IgD-negative memory B cell (primary cell): ENCODE measurements around the gene CXADR. TPM values are rescaled to one million over a fixed set of nuclear protein-coding genes. Genes with fewer than 3 reads are reported as not detected.

ENCODE experiments used
- H3K27ac Mint-ChIP-seq, 3 donors: one replicate each; pipeline ENCODE4 v1.8.0; 2020 to 2022; ENCODE audit warnings: mild to moderate bottlenecking in 3 of 3, mixed read lengths in 3 of 3, moderate library complexity in 1 of 3
- H3K27me3 Mint-ChIP-seq: one replicate; pipeline ENCODE4 v1.8.0; 2021; ENCODE audit warnings: mixed read lengths
- H3K36me3 Mint-ChIP-seq: one replicate; pipeline ENCODE4 v1.8.0; 2020; ENCODE audit warnings: mild to moderate bottlenecking, mixed read lengths
- H3K4me1 Mint-ChIP-seq, 3 donors: one replicate each; pipeline ENCODE4 v1.8.0; 2020 to 2022; ENCODE audit warnings: mixed read lengths in 3 of 3, mild to moderate bottlenecking in 1 of 3
- H3K4me3 Mint-ChIP-seq, 4 donors: one replicate each; pipeline ENCODE4 v1.8.0; 2020 to 2022; ENCODE audit warnings: mild to moderate bottlenecking in 4 of 4, mixed read lengths in 4 of 4, moderate library complexity in 3 of 4
- H3K9me3 Mint-ChIP-seq, 3 donors: one replicate each; pipeline ENCODE4 v1.8.0; 2020 to 2021; ENCODE audit warnings: mixed read lengths in 3 of 3, mild to moderate bottlenecking in 1 of 3
- polyA plus RNA-seq: library from polyadenylated mRNA; unstranded; fragments of 300-500 nt; fragmentation: Illumina TruSeq; gene quantifications from one replicate; pipeline ENCODE4 v1.2.3, GENCODE V29; 2021

Gene CXADR
- polyA plus RNA-seq, 1 donor from 2014 or later = not detected

GRCh38 chr21:17542371-17543011, 29.6 kb downstream of the CXADR start:
- H3K4me3 Mint-ChIP-seq = no peak overlapping the region
- H3K27ac Mint-ChIP-seq = no peak overlapping the region
- peaks cover 2% of the 10 kb centered on the region for H3K36me3 Mint-ChIP-seq
- peaks cover 0 to 3% (median 2%) of the 10 kb centered on the region in 3 donors for H3K9me3 Mint-ChIP-seq
- peaks cover 10% of the 10 kb centered on the region for H3K27me3 Mint-ChIP-seq
- peaks cover 0 to 7% (median 3%) of the 10 kb centered on the region in 3 donors for H3K4me1 Mint-ChIP-seq

- Mint-ChIP-seq H3K36me3 (no peaks in the 10 kb centered on the region), H3K4me1 (no peaks in the 10 kb centered on the region), H3K9me3 (peaks cover 0 to 3% (median 2%) of the 10 kb centered on the region in 3 donors), H3K4me3 (no peak overlapping the region), H3K27me3 (peaks cover 5% of the 10 kb centered on the region), H3K27ac (no peak overlapping the region)
These were observed 32.2 kb downstream of the CXADR start for GRCh38 chr21:17545007-17545406.

- H3K36me3 Mint-ChIP-seq = no peaks in the 10 kb centered on the region
- H3K4me1 Mint-ChIP-seq = no peaks in the 10 kb centered on the region
- H3K27me3 Mint-ChIP-seq = peaks cover 5% of the 10 kb centered on the region
- peaks cover 0 to 3% (median 0%) of the 10 kb centered on the region in 3 donors for H3K9me3 Mint-ChIP-seq
- no peak overlapping the region for H3K4me3 Mint-ChIP-seq
- H3K27ac Mint-ChIP-seq = no peak overlapping the region
These were observed 35.4 kb downstream of the CXADR start for GRCh38 chr21:17548262-17548661.

- Mint-ChIP-seq H3K36me3 (no peaks in the 10 kb centered on the region), H3K27ac (no peak overlapping the region), H3K9me3 (peaks cover 0 to 3% (median 0%) of the 10 kb centered on the region in 3 donors), H3K4me1 (no peaks in the 10 kb centered on the region), H3K27me3 (peaks cover 5% of the 10 kb centered on the region), H3K4me3 (no peak overlapping the region)
These were observed 37.9 kb downstream of the CXADR start for GRCh38 chr21:17550671-17551308.

- Mint-ChIP-seq H3K36me3 (no peaks in the 10 kb centered on the region), H3K27me3 (peaks cover 1% of the 10 kb centered on the region)
These were observed 39.6 kb downstream of the CXADR start for GRCh38 chr21:17552410-17552809.

GRCh38 chr21:17554120-17554519, 41.3 kb downstream of the CXADR start:
- Mint-ChIP-seq H3K27ac (no peak overlapping the region), H3K4me1 (no peaks in the 10 kb centered on the region), H3K27me3 (peaks cover 1% of the 10 kb centered on the region), H3K9me3 (no peaks in the 10 kb centered on the region), H3K36me3 (no peaks in the 10 kb centered on the region), H3K4me3 (peak overlapping the region in 1 of 4 donors; percentile 41)

More at GRCh38 chr21:17552410-17552809, 39.6 kb downstream of the CXADR start:
- no peak overlapping the region for H3K4me3 Mint-ChIP-seq
- no peak overlapping the region for H3K27ac Mint-ChIP-seq
- H3K4me1 Mint-ChIP-seq = no peaks in the 10 kb centered on the region
- H3K9me3 Mint-ChIP-seq = no peaks in the 10 kb centered on the region

GRCh38 chr21:17554679-17555465, 42.0 kb downstream of the CXADR start:
- no peaks in the 10 kb centered on the region for H3K27me3 Mint-ChIP-seq
- no peak overlapping the region for H3K4me3 Mint-ChIP-seq
- H3K9me3 Mint-ChIP-seq = no peaks in the 10 kb centered on the region
- H3K36me3 Mint-ChIP-seq = no peaks in the 10 kb centered on the region
- H3K27ac Mint-ChIP-seq = no peak overlapping the region
- no peaks in the 10 kb centered on the region for H3K4me1 Mint-ChIP-seq

GRCh38 chr21:17560377-17561025, 47.7 kb downstream of the CXADR start:
- Mint-ChIP-seq H3K9me3 (no peaks in the 10 kb centered on the region), H3K36me3 (no peaks in the 10 kb centered on the region), H3K4me1 (no peaks in the 10 kb centered on the region), H3K4me3 (no peak overlapping the region), H3K27ac (no peak overlapping the region), H3K27me3 (peaks cover 6% of the 10 kb centered on the region)

GRCh38 chr21:17570786-17571185, 57.9 kb downstream of the CXADR start:
- Mint-ChIP-seq H3K9me3 (no peaks in the 10 kb centered on the region), H3K4me3 (no peak overlapping the region), H3K36me3 (no peaks in the 10 kb centered on the region), H3K4me1 (no peaks in the 10 kb centered on the region), H3K27me3 (peaks cover 6% of the 10 kb centered on the region), H3K27ac (no peak overlapping the region)

GRCh38 chr21:17572431-17572830, 59.6 kb downstream of the CXADR start:
- peaks cover 6% of the 10 kb centered on the region for H3K27me3 Mint-ChIP-seq
- no peaks in the 10 kb centered on the region for H3K36me3 Mint-ChIP-seq
- no peaks in the 10 kb centered on the region for H3K9me3 Mint-ChIP-seq
- H3K4me1 Mint-ChIP-seq = no peaks in the 10 kb centered on the region
- no peak overlapping the region for H3K27ac Mint-ChIP-seq
- no peak overlapping the region for H3K4me3 Mint-ChIP-seq

- Mint-ChIP-seq H3K9me3 (no peaks in the 10 kb centered on the region), H3K4me3 (no peak overlapping the region), H3K27ac (no peak overlapping the region), H3K27me3 (peaks cover 6% of the 10 kb centered on the region), H3K4me1 (no peaks in the 10 kb centered on the region), H3K36me3 (peaks cover 2% of the 10 kb centered on the region)
These were observed 62.2 kb downstream of the CXADR start for GRCh38 chr21:17575076-17575475.

- Mint-ChIP-seq H3K27me3 (peaks cover 6% of the 10 kb centered on the region), H3K27ac (no peak overlapping the region)
These were observed 63.4 kb downstream of the CXADR start for GRCh38 chr21:17576080-17576835.

GRCh38 chr21:17577701-17578100, 64.9 kb downstream of the CXADR start:
- Mint-ChIP-seq H3K9me3 (no peaks in the 10 kb centered on the region), H3K27ac (no peak overlapping the region), H3K27me3 (peaks cover 6% of the 10 kb centered on the region), H3K36me3 (peaks cover 2% of the 10 kb centered on the region), H3K4me1 (no peaks in the 10 kb centered on the region), H3K4me3 (no peak overlapping the region)

More at GRCh38 chr21:17576080-17576835, 63.4 kb downstream of the CXADR start:
- peaks cover 2% of the 10 kb centered on the region for H3K36me3 Mint-ChIP-seq
- H3K9me3 Mint-ChIP-seq = no peaks in the 10 kb centered on the region
- H3K4me3 Mint-ChIP-seq = no peak overlapping the region
- H3K4me1 Mint-ChIP-seq = no peaks in the 10 kb centered on the region

GRCh38 chr21:17578162-17578561, 65.3 kb downstream of the CXADR start:
- Mint-ChIP-seq H3K27ac (no peak overlapping the region), H3K4me1 (no peaks in the 10 kb centered on the region), H3K4me3 (no peak overlapping the region), H3K27me3 (peaks cover 6% of the 10 kb centered on the region), H3K9me3 (no peaks in the 10 kb centered on the region), H3K36me3 (peaks cover 2% of the 10 kb centered on the region)
